ENCODE measurements around the gene KIAA1671.
"Not testable (repeated sequence)": the region's sequence is repeated elsewhere in the genome, so short reads cannot be mapped to it uniquely, and the experiment has no call there.

The KIAA1671 gene

GRCh38 chr22:24951942-24952836 is at the start of gene KIAA1671:
TSS of gene KIAA1671 (plus strand) at chr22:24952716. CDS start at chr22:25028000, 75,284 bp downstream.
- Histone ChIP-seq H3K27ac (ENCODE audit: low read depth, low read length) (peak within 1 kb of the TSS; percentile 45; the same call in 1 of the 2 replicates), H3K27me3 (ENCODE audit: control insufficient read depth, insufficient read depth, low read length) (no peaks in the 10 kb centered on the region), H3K9ac (ENCODE audit: low read length) (peak within 1 kb of the TSS; percentile 87), H3K4me3 (ENCODE audit: low read depth, low read length) (peak within 1 kb of the TSS; percentile 66), H3K4me1 (ENCODE audit: control insufficient read depth, insufficient read depth, low read length) (peaks cover 34% of the 10 kb centered on the region), H3K9me3 (ENCODE audit: control insufficient read depth, insufficient read depth, low read depth, low read length) (no peaks in the 10 kb centered on the region), H3K36me3 (ENCODE audit: control insufficient read depth, insufficient read depth, low read length) (no peaks in the 10 kb centered on the region)

DNA sequence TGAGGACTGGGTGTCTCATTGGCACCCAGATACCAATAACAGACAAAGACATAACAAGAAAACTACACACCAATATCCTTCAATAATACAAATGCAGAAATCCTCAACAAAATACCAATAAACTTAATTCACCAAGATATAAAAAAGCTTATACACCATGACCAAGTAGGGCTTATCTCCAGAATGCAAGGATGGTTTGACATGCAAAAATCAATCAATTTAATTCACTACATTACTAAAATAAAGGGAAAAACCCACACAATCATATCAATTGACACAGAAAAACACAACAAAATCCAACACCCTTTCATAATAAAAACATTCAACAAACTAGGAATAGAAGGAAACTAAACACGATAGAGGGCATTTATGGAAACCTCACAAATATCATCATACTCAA is 46.6 kb upstream of the KIAA1671 start:
- H3K36me3 ChIP-seq (ENCODE audit: control insufficient read depth, insufficient read depth, low read length), result no peaks in the 10 kb centered on the region
- no peak overlapping the region for H3K9ac ChIP-seq (ENCODE audit: low read length)
- H3K27me3 ChIP-seq (ENCODE audit: control insufficient read depth, insufficient read depth, low read length), result no peaks in the 10 kb centered on the region
- no peak overlapping the region for H3K4me3 ChIP-seq (ENCODE audit: low read depth, low read length)
- peaks cover 14% of the 10 kb centered on the region; the same call in 1 of the 2 replicates for H3K9me3 ChIP-seq (ENCODE audit: control insufficient read depth, insufficient read depth, low read depth, low read length)
- no peak overlapping the region for H3K27ac ChIP-seq (ENCODE audit: low read depth, low read length)
- H3K4me1 ChIP-seq (ENCODE audit: control insufficient read depth, insufficient read depth, low read length), result no peaks in the 10 kb centered on the region

DNA sequence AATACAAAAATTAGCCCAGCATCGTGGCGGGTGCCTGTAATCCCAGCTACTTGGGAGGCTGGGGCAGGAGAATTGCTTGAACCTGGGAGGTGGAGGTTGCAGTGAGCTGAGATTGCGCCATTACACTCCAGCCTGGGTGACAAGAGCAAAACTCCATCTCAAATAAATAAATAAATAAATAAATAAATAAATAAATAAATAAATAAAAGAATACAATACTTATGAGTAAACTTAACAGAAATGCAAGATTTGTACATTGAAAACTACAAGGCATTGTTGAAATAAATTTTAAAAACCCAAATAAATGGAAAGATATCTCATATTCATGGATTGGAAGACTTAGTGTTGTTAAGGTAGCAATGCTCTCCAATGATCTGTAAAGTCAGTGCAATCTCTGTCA is 45.4 kb upstream of the KIAA1671 start:
- not testable (repeated sequence) for H3K27ac ChIP-seq (ENCODE audit: low read depth, low read length); H3K4me3 ChIP-seq (ENCODE audit: low read depth, low read length); H3K4me1 ChIP-seq (ENCODE audit: control insufficient read depth, insufficient read depth, low read length); H3K36me3 ChIP-seq (ENCODE audit: control insufficient read depth, insufficient read depth, low read length); H3K9ac ChIP-seq (ENCODE audit: low read length); H3K27me3 ChIP-seq (ENCODE audit: control insufficient read depth, insufficient read depth, low read length)
- H3K9me3 ChIP-seq (ENCODE audit: control insufficient read depth, insufficient read depth, low read depth, low read length), result peaks cover 14% of the 10 kb centered on the region; the same call in 1 of the 2 replicates

DNA sequence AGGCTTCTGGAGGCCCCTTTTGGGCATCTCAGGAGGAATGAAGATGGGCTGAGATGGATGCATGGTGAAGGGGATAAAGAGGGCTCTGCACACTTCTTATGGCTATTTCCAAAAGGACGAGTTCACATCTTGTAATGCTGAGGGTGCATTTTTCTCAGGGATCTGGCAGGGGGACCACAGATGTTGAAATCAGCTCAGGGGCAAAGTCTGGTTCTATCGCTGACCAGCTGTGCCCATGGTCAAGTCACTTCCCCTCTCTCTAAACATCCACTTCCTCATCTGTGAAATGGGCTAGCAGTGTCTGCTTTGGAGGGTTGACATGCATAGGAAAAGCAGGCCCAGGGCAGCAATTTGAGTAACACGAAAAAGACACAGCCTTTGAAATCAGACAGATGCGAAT is 32.5 kb upstream of the KIAA1671 start:
- H3K27ac ChIP-seq (ENCODE audit: low read depth, low read length), result no peak overlapping the region
- no peaks in the 10 kb centered on the region for H3K4me1 ChIP-seq (ENCODE audit: control insufficient read depth, insufficient read depth, low read length)
- no peak overlapping the region for H3K4me3 ChIP-seq (ENCODE audit: low read depth, low read length)
- no peaks in the 10 kb centered on the region for H3K27me3 ChIP-seq (ENCODE audit: control insufficient read depth, insufficient read depth, low read length)
- no peaks in the 10 kb centered on the region for H3K36me3 ChIP-seq (ENCODE audit: control insufficient read depth, insufficient read depth, low read length)
- no peak overlapping the region for H3K9ac ChIP-seq (ENCODE audit: low read length)
- H3K9me3 ChIP-seq (ENCODE audit: control insufficient read depth, insufficient read depth, low read depth, low read length), result no peaks in the 10 kb centered on the region

DNA sequence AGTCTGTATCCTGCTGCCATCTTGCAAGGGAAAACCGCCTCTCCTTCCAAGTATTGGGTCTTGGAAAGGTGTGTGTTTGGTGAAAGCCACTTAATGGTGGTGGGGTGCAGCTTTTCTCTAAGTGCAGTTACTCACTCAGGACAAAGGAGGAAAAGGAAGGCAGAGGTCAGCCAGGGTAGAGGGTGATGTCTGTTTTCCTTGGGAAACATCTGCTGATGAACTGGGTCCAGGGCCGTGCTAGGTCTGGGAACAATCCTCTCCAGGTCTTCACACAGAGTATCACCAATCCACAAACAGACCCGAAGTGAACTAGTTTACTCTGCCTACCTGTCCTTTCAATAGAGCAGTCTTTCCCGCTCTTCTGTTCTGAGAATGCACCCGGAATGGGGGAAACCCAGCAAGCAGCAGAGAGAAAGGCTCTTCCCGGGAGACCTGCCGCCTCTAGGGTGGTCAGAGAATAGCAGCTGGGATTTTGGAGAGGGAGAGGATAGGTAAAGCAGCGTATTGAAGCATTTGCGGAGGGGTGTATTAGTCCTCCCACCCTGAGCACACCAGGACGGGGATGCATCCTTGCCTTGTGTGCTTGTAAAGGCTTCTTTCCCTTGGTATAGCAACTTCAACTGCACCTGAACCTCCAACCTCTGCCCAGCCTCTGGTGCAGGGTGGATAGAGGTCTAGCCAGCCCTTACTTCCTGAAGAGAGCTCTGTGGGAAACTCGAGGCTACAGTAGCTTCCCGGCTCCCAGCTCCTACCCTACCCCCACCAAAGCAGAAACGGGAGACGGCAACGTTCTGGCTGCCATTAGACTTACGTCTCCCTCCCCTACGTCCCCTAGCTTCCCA is 26.7 kb upstream of the KIAA1671 start:
- Histone ChIP-seq H3K9ac (ENCODE audit: low read length) (no peak overlapping the region), H3K4me1 (ENCODE audit: control insufficient read depth, insufficient read depth, low read length) (peaks cover 12% of the 10 kb centered on the region), H3K27ac (ENCODE audit: low read depth, low read length) (no peak overlapping the region), H3K4me3 (ENCODE audit: low read depth, low read length) (no peak overlapping the region; the same call in 1 of the 2 replicates), H3K9me3 (ENCODE audit: control insufficient read depth, insufficient read depth, low read depth, low read length) (peaks cover 4% of the 10 kb centered on the region; the same call in 1 of the 2 replicates), H3K27me3 (ENCODE audit: control insufficient read depth, insufficient read depth, low read length) (no peaks in the 10 kb centered on the region), H3K36me3 (ENCODE audit: control insufficient read depth, insufficient read depth, low read length) (no peaks in the 10 kb centered on the region)

DNA sequence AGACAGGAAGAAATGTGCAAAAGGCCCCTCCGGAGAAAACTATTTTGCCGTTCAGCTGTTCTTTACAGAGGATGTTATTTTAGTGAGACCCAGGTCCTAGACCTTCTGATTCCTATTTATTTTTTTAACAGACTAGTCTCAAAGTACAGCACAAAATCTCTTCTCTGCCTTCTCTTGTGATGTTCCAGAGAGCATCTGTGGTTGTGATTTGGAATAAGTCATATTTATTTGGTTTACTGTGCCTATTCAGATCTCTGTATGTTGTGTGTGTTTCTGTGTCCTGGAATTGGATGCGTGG is 26.1 kb upstream of the KIAA1671 start:
- Histone ChIP-seq H3K27ac (ENCODE audit: low read depth, low read length) (no peak overlapping the region), H3K4me1 (ENCODE audit: control insufficient read depth, insufficient read depth, low read length) (peaks cover 12% of the 10 kb centered on the region), H3K36me3 (ENCODE audit: control insufficient read depth, insufficient read depth, low read length) (no peaks in the 10 kb centered on the region), H3K9me3 (ENCODE audit: control insufficient read depth, insufficient read depth, low read depth, low read length) (peaks cover 4% of the 10 kb centered on the region; the same call in 1 of the 2 replicates), H3K4me3 (ENCODE audit: low read depth, low read length) (no peak overlapping the region), H3K9ac (ENCODE audit: low read length) (no peak overlapping the region), H3K27me3 (ENCODE audit: control insufficient read depth, insufficient read depth, low read length) (no peaks in the 10 kb centered on the region)

- Histone ChIP-seq H3K9me3 (ENCODE audit: control insufficient read depth, insufficient read depth, low read depth, low read length) (peaks cover 4% of the 10 kb centered on the region; the same call in 1 of the 2 replicates), H3K27ac (ENCODE audit: low read depth, low read length) (no peak overlapping the region), H3K4me3 (ENCODE audit: low read depth, low read length) (no peak overlapping the region), H3K27me3 (ENCODE audit: control insufficient read depth, insufficient read depth, low read length) (no peaks in the 10 kb centered on the region), H3K9ac (ENCODE audit: low read length) (no peak overlapping the region), H3K36me3 (ENCODE audit: control insufficient read depth, insufficient read depth, low read length) (no peaks in the 10 kb centered on the region), H3K4me1 (ENCODE audit: control insufficient read depth, insufficient read depth, low read length) (peaks cover 12% of the 10 kb centered on the region)
These were observed 25.5 kb upstream of the KIAA1671 start for GRCh38 chr22:24926849-24927579.

DNA sequence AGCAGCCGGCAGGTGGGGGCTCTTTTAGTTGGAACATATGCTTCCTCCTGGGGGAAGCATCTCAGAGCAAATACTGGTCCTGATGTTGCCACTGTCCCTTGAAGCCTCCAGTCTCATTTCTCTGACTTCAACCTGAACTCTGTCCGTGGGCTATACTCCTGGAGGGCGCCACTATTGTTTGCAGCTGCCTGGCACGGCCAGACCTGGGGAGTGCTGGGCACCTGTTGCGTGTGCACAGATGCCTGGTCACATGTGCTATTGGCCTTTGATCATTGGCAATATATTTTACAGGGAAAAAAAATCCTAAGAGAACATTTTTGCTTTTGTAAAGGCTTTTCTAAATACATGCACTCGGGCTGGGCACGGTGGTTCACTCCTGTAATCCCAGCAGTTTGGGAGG is 24.2 kb upstream of the KIAA1671 start:
- no peak overlapping the region for H3K4me3 ChIP-seq (ENCODE audit: low read depth, low read length)
- H3K9me3 ChIP-seq (ENCODE audit: control insufficient read depth, insufficient read depth, low read depth, low read length), result peaks cover 4% of the 10 kb centered on the region; the same call in 1 of the 2 replicates
- H3K9ac ChIP-seq (ENCODE audit: low read length), result no peak overlapping the region
- H3K36me3 ChIP-seq (ENCODE audit: control insufficient read depth, insufficient read depth, low read length), result no peaks in the 10 kb centered on the region
- H3K4me1 ChIP-seq (ENCODE audit: control insufficient read depth, insufficient read depth, low read length), result peaks cover 12% of the 10 kb centered on the region
- H3K27ac ChIP-seq (ENCODE audit: low read depth, low read length), result no peak overlapping the region
- no peaks in the 10 kb centered on the region for H3K27me3 ChIP-seq (ENCODE audit: control insufficient read depth, insufficient read depth, low read length)

- Histone ChIP-seq H3K36me3 (ENCODE audit: control insufficient read depth, insufficient read depth, low read length) (no peaks in the 10 kb centered on the region), H3K9me3 (ENCODE audit: control insufficient read depth, insufficient read depth, low read depth, low read length) (peaks cover 4% of the 10 kb centered on the region; the same call in 1 of the 2 replicates), H3K27me3 (ENCODE audit: control insufficient read depth, insufficient read depth, low read length) (no peaks in the 10 kb centered on the region), H3K27ac (ENCODE audit: low read depth, low read length) (no peak overlapping the region), H3K9ac (ENCODE audit: low read length) (no peak overlapping the region), H3K4me1 (ENCODE audit: control insufficient read depth, insufficient read depth, low read length) (peaks cover 12% of the 10 kb centered on the region), H3K4me3 (ENCODE audit: low read depth, low read length) (no peak overlapping the region)
These were observed 21.8 kb upstream of the KIAA1671 start for GRCh38 chr22:24930678-24931077.

DNA sequence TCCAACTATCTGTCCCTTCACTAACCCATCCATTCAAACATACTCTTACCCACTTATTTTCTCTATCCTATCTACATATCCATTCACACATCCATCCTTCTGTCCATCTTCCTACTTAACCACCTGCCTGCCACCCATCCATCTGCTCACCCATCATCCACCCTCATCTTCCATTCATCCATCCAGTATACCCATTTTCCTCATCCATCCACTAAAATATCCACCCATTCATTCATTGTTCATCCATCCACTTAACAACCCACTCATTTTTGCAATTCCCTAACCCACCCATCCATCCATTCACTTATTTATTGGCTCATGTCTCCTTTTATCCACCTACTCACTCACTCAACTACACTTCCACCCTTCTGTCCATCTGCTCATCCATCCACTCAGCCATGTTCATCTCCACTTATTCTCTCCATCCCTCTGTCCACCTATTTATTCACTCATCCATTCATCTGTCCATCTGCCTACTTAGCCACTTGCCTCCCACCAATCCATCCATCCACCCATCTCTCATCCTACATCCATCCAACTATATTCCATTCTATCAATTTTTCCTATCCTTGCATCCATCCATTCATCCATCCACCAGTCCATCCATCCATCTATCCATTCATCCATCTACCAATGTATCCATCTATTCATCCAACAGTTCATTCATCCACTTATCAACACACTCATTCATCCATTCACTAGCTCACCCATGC is 16.6 kb upstream of the KIAA1671 start:
- H3K4me3 ChIP-seq (ENCODE audit: low read depth, low read length), result no peak overlapping the region
- H3K9me3 ChIP-seq (ENCODE audit: control insufficient read depth, insufficient read depth, low read depth, low read length), result no peaks in the 10 kb centered on the region
- H3K4me1 ChIP-seq (ENCODE audit: control insufficient read depth, insufficient read depth, low read length), result peaks cover 10% of the 10 kb centered on the region
- no peak overlapping the region for H3K27ac ChIP-seq (ENCODE audit: low read depth, low read length)
- H3K27me3 ChIP-seq (ENCODE audit: control insufficient read depth, insufficient read depth, low read length), result no peaks in the 10 kb centered on the region; the same call in 1 of the 2 replicates
- H3K9ac ChIP-seq (ENCODE audit: low read length), result no peak overlapping the region
- H3K36me3 ChIP-seq (ENCODE audit: control insufficient read depth, insufficient read depth, low read length), result no peaks in the 10 kb centered on the region

Measured in HUES6 (cell line).